ENCODE results near the gene SLC23A2.
"Not testable (repeated sequence)": the region's sequence is repeated elsewhere in the genome, so short reads cannot be mapped to it uniquely, and the experiment has no call there.

The SLC23A2 gene

DNA sequence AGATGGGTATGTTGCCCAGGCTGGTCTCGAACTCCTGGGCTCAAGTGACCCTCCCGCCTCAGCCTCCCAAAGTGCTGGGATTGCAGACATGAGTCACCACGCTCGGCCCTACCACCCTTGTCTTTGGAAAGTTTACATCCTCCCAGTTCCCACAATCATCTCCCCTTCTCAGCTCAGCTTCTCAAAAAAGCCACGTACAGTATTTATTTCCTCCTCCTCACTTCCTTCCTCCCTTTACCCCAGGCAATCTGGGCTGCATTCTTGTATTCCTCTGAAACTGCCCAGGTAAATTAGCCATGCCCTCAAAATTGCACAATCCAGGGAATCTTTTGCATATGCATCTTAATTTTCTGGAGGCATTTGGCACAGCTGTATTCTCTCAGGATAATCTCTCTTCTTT lies 7.4 kb upstream of the SLC23A2 start:
- DNase-seq (ENCODE audit: low read depth in 4 of 4, low spot score in 1 of 4), result no peak

DNA sequence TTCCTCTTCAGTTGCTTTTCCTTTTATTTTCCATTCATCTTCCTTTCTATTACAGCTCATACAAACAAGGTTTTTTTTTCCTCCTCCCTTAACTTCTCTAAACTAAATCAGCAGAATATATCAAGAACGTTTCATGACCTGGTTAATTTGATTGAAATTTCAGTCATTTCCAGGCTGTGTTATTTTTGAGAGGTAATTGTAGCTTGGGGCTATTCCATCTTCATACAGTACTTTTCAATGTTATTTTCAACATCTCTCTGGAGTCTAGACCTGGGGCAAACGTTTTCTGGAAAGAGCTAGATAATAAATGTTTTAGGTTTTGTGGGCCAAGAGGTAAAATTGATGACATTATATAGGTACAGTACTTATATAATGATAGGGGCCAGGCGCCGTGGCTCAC lies 4.0 kb upstream of the SLC23A2 start:
- no peak for DNase-seq (ENCODE audit: low read depth in 4 of 4, low spot score in 1 of 4)

DNA sequence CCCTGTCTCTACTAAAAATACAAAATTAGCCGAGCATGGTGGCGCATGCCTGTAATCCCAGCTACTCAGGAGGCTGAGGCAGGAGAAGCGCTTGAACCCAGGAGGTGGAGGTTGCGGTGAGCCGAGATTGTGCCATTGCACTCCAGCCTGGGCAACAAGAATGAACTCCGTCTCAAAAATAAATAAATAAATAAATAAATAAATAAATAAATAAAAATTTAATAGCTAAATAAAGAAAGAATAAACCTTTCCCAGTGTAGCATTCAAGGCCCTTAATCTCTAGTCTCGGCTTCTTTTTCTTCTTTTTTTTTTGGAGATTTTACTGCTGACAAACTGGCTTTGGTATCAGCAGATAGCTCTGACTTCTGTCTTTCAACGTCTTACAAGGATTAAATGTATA lies 3.5 kb upstream of the SLC23A2 start:
- DNase-seq (ENCODE audit: low read depth in 4 of 4, low spot score in 1 of 4), result not testable (repeated sequence)

DNA sequence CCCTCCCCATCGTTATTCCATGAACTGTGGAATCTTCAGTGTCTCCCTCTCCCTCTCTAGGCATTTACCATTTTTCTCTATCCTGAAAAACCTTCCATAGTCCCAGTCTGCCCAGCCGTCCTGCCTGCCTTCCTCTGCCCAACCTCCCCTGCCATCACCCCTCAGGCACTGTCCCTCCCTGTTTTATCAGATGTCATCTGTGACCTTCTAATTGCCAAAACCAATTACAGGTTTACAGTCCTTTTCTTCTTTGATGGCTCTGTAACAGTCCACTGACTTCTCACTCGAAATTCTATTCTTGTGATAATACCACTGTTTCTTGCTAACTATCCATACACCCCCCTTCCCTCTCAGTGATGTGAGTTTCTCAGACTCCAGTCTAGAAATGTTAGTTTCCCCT lies 2.3 kb upstream of the SLC23A2 start:
- DNase-seq (ENCODE audit: low read depth in 4 of 4, low spot score in 1 of 4), result no peak

DNA sequence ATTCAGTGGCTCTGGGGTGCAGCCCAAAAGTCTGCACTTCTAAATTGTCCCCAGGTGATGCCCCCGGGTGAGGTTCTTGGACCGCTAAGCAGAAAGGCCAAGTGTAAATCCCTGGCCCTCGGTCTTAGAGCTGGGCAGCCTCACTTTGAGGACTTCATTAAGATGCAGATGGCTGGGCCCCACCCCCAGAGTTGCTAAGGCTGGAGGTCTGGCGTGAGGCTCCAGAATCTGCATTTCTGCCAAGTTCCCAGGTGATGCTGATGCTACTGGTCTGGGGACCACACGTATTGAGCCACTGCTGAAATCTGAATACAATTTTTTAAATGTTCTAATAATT lies 735 bp upstream of the SLC23A2 start:
- no peak for DNase-seq (ENCODE audit: low read depth in 4 of 4, low spot score in 1 of 4)

DNA sequence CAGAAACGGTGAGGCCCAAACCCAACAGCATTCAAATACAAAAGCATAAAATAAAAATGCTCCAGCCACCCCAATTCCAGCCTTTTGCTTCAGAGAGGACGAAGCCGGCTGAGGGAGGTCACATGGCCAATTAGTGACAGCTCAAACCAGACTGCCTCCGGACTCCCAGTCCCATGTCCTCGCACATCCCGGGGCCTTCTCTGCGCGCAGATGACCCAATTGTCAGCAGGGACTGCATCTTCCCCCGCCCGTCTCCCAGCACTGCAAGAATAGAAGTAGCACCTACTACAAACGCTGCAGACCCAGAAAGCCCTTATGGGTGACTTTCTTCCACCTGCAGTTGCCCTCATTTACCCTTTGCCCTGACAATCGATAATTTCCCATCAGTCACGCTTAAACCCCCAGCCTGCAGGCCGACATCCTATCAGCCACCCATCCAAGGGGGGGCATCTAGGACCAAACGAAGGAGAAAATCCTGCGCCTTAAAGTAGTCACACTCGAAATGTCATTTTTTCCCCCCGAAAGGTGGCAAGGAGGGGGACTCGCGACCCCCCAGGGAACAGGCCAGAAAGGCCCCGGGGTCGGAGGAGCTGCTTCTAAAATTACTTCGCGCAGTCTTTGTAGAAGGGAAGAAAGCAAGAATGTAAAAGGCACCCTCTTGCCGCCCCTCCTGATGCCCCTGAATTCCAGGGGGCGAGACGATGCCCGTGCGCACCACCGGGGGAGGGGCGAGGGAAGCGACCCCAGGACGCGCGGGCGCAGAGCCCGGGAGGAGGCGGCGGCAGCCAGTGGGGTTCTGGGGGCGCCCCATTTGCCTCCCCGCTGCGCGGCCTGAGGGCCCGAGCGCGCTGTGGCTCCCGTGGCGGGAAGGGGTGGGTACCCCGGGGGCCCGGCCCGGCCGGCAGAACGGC lies 792 bp downstream of the SLC23A2 start:
- peak in 1 of 4 experiments; percentile 11 for DNase-seq (ENCODE audit: low read depth in 4 of 4, low spot score in 1 of 4)

DNA sequence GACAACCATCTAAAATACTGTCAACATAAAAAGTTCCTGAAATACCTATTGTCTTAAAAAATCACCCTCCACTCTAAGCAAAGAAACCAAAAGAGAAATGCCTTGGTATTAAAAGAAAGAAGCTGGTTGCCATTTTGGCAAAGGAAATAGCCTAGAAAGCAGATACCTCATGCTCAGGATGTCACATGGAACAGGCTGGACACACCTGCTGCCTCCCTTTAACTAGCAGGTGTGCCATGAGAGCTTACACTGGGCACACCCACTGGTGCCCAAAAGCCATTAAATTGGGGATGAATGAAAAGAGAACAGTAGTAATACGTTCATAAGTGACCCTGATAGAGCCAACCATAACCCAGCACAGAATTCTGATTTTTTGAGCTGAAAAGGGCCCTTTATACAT lies 1.5 kb downstream of the SLC23A2 start:
- no peak for DNase-seq (ENCODE audit: low read depth in 4 of 4, low spot score in 1 of 4)

DNA sequence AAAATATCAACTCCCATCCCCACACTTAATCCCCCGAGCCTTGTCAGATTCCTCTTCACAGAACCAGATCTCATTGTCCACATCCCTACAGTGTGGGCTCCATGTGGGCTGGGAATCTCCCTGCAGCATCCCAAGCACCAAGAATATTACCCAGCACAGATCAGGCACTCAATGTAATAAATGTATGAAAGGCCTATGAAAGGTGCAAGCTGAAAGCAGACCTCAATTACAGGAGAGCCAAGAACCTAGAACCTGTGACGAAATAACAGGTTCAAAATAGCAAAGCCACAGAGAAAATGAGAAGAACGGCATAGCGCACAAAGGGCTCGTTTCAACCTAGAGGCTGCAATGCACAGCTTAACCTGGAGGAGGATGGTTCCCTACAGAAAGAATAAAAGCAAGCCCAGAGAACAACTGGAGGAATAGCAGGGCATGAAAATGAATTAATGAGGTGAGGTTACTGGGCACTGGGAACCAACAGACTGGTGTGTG lies 3.1 kb downstream of the SLC23A2 start:
- no peak for DNase-seq (ENCODE audit: low read depth in 4 of 4, low spot score in 1 of 4)

DNA sequence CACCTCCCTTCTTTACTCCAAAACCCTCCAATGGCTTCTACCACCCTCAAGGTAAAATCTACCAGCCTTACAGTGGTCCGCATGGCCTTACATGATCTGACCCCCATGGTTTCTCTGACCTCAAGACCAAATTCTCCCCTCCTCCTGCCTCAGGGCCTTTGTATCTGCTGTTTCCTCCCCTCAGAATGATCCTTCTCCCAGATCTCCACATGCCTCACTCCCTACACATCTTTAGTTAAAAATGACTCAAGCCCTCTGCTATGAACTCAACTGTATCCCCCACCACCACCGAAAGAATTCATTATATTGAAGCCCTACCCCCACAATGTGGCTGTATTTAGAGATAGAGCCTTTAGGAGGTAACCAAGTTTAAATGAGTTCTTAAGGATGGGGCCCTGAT lies 4.1 kb downstream of the SLC23A2 start:
- DNase-seq (ENCODE audit: low read depth in 4 of 4, low spot score in 1 of 4), result no peak

DNA sequence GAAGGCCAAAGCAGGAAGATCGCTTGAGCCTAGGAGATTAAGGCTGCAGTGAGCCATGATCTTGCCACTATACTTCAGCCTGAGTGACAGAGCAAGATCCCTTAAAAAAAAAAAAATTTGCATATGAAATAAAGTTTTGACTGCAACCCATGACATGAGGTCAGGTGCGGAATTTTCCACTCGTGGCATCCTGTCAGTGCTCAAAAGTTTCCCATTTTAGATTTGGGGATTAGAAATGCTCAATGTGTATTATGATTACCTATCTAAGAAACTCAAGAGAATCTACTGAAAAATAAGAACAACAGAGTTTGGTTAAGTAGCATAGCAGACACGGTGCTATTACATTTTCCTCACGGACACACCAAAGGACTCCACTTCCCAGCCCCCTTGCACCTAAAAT lies 11.7 kb downstream of the SLC23A2 start:
- no peak for DNase-seq (ENCODE audit: low read depth in 4 of 4, low spot score in 1 of 4)

DNA sequence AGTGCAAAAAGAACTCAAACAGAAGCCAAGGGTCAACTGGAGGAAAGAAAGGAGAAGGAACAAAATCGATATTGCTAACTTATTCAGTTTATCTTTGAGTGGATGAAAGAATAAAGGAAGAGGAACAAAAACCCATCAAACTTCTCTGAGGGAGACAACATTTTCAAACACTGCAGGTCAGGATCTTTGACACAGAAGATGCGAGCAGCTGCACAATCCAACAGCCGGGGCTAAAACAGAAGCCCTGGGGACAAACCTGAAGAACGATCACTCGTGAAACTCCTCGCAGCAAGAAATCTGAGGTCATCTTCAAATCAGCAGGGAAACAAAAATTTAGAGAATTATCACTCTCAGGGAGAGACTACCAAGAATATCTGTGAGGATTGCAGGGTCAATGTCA lies 14.2 kb downstream of the SLC23A2 start:
- DNase-seq (ENCODE audit: low read depth in 4 of 4, low spot score in 1 of 4), result no peak

DNA sequence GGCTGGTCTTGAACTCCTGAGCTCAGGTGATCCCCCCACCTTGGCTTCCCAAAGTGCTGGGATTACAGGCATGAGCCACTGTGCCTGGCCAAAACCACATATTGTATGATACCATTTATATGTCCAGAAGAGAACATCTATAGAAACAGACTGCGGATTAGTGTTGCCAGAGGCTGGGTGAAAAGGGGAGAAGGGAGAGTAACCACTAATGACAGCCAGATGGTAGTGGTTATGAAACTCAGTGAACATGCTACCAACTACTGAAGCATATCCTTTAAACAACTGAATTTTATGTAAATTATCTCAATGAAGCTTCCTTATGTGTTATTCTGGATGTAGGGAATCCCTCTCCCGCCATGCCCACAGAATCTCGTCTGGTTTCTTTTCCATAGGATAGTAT lies 15.7 kb downstream of the SLC23A2 start:
- DNase-seq (ENCODE audit: low read depth in 4 of 4, low spot score in 1 of 4), result no peak

DNA sequence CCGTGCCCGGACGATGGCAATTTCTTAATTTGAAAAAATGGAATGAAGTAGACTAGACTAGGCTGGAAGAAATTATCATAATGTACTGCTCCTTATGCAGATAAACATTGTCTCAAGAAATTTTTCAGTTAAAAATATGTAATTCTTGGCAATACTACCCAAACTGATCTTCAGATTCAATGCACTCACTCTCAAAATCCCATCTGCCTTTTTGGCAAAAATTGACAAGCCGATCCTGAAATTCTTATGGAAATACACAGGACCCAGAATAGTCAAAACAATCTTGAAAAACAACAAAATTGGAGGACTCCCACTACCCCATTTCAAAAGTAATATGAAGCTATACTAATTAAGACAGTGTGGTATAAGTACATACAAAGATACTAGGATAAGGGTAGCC lies 19.0 kb downstream of the SLC23A2 start:
- no peak for DNase-seq (ENCODE audit: low read depth in 4 of 4, low spot score in 1 of 4)

DNA sequence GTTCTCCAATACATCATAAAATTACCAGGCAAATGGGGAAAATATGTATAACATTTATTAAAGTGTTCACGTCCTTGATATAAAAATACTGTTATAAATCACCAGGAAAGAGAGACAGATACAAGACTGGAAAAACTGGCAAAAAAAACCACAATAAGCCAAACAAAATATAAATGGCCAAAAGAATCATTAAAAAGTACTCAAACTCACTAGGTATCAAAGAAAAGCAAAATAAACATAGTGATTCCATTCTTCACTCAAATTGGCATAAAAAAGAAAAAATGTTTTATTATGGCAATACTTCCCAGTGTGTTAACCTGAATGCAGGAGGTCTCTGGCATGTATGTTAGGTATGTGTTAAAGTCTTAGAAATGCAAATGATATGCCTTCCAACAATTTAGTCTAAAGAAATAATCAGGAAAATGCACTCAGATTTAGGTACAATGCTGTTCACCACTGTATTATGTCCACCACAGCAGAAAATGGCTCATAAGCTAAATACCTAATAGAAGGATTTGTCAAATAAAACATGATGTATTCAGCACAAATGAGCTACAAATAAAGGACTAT lies 21.4 kb downstream of the SLC23A2 start:
- no peak for DNase-seq (ENCODE audit: low read depth in 4 of 4, low spot score in 1 of 4)

DNA sequence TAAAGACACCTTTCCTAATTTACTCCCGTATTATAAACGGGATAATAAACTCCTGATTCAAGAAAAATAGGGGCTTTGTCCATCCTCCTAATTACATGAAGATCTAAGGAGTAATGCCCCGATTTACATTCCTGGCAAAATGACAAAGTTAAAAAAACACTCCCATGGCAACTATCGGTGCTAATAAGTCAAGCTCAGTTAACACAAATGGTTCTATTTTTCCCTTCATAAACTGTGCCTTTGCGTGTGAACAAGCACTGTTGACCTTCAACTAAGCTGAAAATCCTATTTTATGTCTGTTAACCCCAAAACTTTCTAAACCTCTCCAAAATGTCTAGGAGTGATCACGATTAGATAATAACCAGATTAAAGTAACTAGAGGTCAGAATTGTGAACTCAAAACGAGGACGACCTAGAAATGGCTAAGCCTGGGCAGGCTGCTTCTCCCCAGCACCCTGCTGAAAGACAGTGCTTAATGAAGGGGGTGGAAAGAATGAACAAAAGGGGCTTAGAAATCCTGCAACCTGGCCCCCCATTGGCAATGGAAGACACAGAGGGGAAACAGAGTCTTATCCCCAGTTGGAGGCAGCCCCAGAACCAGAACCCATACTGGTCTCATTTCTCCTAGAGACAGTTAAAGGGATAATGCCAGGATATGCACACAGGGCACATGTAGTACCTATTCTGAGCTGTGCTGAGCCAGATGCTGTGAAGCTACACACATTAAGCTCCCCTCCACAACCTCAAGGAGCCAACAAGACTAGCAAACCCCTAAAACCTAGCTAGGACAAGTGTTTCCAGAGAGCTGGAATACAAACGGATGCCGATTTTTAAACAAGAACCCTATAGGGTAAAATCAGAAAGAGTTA lies 23.0 kb downstream of the SLC23A2 start:
- DNase-seq (ENCODE audit: low read depth in 4 of 4, low spot score in 1 of 4), result no peak

DNA sequence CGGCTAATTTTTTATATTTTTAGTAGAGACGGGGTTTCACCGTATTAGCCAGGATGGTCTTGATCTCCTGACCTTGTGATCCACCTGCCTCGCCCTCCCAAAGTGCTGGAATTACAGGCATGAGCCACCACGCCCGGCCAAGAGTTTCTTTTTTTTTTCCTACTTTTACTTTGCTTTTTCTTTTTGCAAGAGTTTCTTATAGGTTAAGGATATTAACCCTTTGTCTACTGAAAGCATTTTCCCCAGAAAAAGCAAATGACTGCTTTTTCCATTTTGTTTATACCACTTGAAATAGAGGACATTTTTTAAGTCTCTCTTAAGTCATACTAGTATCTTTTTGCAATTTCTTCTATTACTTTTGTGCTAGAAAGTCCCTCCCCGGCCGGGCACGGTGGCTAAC lies 25.3 kb downstream of the SLC23A2 start:
- DNase-seq (ENCODE audit: low read depth in 4 of 4, low spot score in 1 of 4), result not testable (repeated sequence)

DNA sequence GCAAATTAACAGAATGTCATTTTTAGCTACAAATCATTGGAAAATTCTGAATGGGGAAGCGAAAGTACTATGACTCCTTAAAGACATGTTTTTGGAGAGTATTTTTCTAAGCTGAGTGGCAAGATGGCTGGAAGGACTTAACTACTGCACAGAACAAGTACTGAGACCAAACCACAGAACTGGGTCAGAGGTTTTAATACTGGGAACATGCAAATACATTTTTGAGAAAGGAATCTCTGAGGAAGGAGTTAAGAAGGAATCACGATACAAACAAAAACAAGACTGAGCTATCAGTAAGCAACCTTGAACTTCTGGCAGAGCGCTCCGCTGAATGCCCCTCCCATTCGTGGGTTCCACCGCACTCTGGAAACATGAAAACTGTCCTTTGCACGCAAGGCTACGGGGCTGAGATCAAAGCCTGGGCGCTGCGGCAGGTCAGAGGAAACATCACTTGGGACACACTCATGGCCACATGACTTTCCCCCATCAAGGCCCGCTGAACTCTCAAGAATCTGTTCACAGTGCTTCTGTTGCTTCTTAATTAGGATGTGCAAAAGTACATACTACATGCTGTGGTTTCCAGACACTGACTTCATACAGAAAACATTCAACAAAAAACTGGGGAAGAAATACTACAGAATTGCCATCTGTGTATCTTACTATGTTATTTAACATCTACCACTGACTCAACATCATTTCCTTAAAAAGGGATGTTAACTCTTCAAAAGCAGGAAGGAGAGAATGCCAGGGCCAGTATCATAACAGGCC lies 27.8 kb downstream of the SLC23A2 start:
- peak in 1 of 4 experiments; percentile 25 for DNase-seq (ENCODE audit: low read depth in 4 of 4, low spot score in 1 of 4)

DNA sequence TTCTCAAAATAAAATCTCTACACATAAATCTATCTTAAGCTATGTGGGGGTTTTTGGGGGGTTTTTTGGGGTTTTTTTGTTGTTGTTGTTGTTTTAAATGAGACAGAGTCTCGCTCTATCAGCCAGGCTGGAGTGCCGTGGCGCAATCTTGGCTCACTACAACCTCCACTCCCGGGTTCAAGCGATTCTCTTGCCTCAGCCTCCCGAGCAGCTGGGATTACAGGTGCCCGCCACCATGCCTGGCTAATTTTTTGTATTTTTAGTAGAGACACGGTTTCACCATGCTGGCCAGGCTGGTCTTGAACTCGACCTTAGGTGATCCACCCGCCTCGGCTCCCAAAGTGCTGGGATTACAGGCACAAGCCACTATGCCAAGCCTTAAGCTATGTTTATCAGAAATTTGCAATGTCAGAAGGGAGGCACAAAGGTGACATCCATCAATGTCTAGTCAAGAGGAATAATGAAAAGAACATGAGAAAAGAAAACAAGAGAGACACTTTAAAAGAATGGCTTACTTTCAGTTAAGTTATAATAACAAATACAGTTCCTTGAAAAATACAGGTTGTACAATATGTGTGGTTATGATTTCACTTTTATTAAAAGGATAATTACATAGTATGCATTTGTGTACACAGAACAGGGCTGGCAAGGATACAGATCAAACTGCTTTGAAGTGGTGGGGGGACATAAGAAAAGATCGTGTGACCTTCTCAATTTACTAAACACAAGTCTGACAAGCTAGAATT lies 28.6 kb downstream of the SLC23A2 start:
- no peak for DNase-seq (ENCODE audit: low read depth in 4 of 4, low spot score in 1 of 4)

DNA sequence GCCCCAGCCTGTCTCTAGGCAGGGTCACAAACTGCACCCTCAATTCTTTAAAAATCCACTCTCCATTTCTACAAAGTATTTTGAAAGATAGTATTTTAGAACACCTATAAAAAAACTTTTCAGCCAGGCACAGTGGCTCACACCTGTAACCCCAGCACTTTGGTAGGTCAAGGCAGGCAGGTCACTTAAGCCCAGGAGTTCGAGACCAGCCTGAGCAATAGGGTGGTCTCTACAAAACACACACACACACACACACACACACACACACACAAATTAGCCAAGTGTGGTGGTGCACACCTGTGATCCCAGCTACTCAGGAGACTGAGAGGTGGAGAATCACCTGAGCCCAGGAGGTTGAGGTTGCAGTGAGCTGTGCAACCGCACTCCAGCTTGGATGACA lies 30.2 kb downstream of the SLC23A2 start:
- no peak for DNase-seq (ENCODE audit: low read depth in 4 of 4, low spot score in 1 of 4)

DNA sequence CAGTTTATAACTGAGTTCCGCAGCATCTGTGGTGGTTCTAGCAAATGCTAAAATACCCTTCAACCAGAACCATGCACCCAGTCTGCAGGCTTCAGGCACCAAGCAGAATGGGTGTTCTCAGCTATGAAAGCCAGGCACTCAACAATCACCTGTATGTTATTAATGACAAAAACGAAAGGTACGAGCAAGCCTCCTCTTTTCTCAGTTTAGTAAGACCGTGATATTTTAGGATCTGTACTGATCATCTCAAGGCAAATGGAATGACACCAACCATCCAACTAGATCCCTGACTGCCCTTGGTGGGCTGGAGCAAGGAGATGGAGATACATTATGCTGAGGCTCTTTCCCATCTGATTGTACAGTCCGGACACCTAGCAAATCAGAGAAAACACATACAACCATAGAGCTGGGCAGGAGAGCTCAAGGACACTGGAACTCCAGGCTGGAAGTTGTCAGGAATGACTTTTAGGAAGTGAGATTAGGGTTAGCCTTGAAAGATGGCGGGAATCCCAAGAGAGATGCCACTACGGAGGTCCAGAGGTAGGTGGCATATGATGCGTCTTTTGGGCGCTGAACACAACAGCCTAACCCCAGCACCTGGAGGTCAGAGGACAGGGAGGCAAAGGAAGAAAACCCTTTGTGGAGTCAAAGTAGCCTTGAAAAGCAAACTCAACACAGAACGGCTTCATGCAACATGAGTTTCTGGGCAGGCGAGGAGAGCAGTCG lies 33.4 kb downstream of the SLC23A2 start:
- DNase-seq (ENCODE audit: low read depth in 4 of 4, low spot score in 1 of 4), result no peak
